ENCODE measurements around the gene SERINC3. TPM values are rescaled to one million over a fixed set of nuclear protein-coding genes. Genes with fewer than 3 reads are reported as not detected.

Gene SERINC3
- total RNA-seq, 2 experiments from 2014 or later = 39.5 to 40.2 TPM

DNA sequence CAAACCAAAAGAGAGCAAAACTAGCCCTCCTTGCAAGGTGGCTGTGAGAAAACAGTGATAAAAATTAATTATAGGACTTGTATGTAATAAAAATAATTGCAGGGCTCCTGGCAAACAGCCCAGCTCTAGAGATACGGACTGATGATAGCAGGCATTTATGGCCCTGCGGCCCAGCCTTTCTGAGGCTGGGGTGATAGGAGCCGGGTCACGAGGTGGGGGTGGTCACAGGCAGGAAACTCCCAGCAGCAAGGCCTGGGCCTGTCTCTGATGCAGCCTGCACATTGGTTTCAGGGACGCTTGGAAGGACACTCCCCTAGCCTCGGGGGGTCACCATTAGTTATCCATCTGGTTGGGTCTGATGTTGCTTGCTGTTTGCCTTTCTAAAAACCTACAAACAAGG is 64.9 kb downstream of the SERINC3 start:
- Histone ChIP-seq H3K27ac (ENCODE audit: low read depth in 1 of 2, low read length in 2 of 2) (no peak overlapping the region), H3K36me3 (ENCODE audit: insufficient read depth, low read length) (no peaks in the 10 kb centered on the region), H3K4me1 (ENCODE audit: insufficient read depth, low read length) (no peaks in the 10 kb centered on the region), H3K4me3 (ENCODE audit: low read length) (no peak overlapping the region), H3K9me3 (ENCODE audit: control insufficient read depth in 1 of 2, insufficient read depth in 1 of 2, low read length in 2 of 2) (no peaks in the 10 kb centered on the region), H3K27me3 (ENCODE audit: control insufficient read depth in 1 of 2, insufficient read depth in 2 of 2, low read length in 2 of 2) (no peaks in the 10 kb centered on the region)
- intact Hi-C loops (cut with DNase I, micrococcal nuclease) = no loop called here
- Mint-ChIP-seq H3K4me1 (ENCODE audit: low read depth) (no peaks in the 10 kb centered on the region), H3K27ac (no peak overlapping the region), H3K4me3 (no peak overlapping the region), H3K9me3 (no peaks in the 10 kb centered on the region), H3K27me3 (peaks cover under 1% of the 10 kb centered on the region), H3K36me3 (ENCODE audit: low read depth) (no peaks in the 10 kb centered on the region)
- ChIA-PET CTCF (no interaction called here), POLR2A (no interaction called here)
- ATAC-seq (ENCODE audit: poor library complexity) (no peak), DNase-seq (no peak)
- TF ChIP-seq CTCF (IDR thresholded peaks at IDR 0.05) = no peak

- intact Hi-C loops (cut with DNase I, micrococcal nuclease) = no loop called here
- H3K9me3 Mint-ChIP-seq = no peaks in the 10 kb centered on the region
- Histone ChIP-seq H3K4me1 (ENCODE audit: insufficient read depth, low read length) (no peaks in the 10 kb centered on the region), H3K36me3 (ENCODE audit: insufficient read depth, low read length) (no peaks in the 10 kb centered on the region), H3K27ac (ENCODE audit: low read depth in 1 of 2, low read length in 2 of 2) (no peak overlapping the region), H3K27me3 (ENCODE audit: control insufficient read depth in 1 of 2, insufficient read depth in 2 of 2, low read length in 2 of 2) (no peaks in the 10 kb centered on the region), H3K4me3 (ENCODE audit: low read length) (no peak overlapping the region), H3K9me3 (ENCODE audit: control insufficient read depth in 1 of 2, insufficient read depth in 1 of 2, low read length in 2 of 2) (no peaks in the 10 kb centered on the region)
- ChIA-PET POLR2A (no interaction called here), CTCF (no interaction called here)
- H3K4me1 Mint-ChIP-seq (ENCODE audit: low read depth) = no peaks in the 10 kb centered on the region
- H3K4me3 Mint-ChIP-seq = no peak overlapping the region
- peaks cover 4% of the 10 kb centered on the region for H3K27me3 Mint-ChIP-seq
- H3K27ac Mint-ChIP-seq = no peak overlapping the region
- ATAC-seq (ENCODE audit: poor library complexity) (no peak), DNase-seq (no peak)
- no peaks in the 10 kb centered on the region for H3K36me3 Mint-ChIP-seq (ENCODE audit: low read depth)
- no peak for TF ChIP-seq CTCF (IDR thresholded peaks at IDR 0.05)
Measured at GRCh38 chr20:44456611-44457010, 65.3 kb downstream of the SERINC3 start.

GRCh38 chr20:44455126-44455525 is 66.7 kb downstream of the SERINC3 start:
- Mint-ChIP-seq H3K27ac (no peak overlapping the region), H3K36me3 (ENCODE audit: low read depth) (no peaks in the 10 kb centered on the region), H3K4me3 (no peak overlapping the region), H3K9me3 (no peaks in the 10 kb centered on the region), H3K4me1 (ENCODE audit: low read depth) (no peaks in the 10 kb centered on the region), H3K27me3 (peaks cover 4% of the 10 kb centered on the region)
- no peak overlapping the region for H3K27ac ChIP-seq (ENCODE audit: low read depth in 1 of 2, low read length in 2 of 2)
- ChIA-PET POLR2A (no interaction called here), CTCF (no interaction called here)
- no peaks in the 10 kb centered on the region for H3K36me3 ChIP-seq (ENCODE audit: insufficient read depth, low read length)
- intact Hi-C loops (cut with DNase I, micrococcal nuclease) = no loop called here
- H3K27me3 ChIP-seq (ENCODE audit: control insufficient read depth in 1 of 2, insufficient read depth in 2 of 2, low read length in 2 of 2) = no peaks in the 10 kb centered on the region
- no peak overlapping the region for H3K4me3 ChIP-seq (ENCODE audit: low read length)
- H3K4me1 ChIP-seq (ENCODE audit: insufficient read depth, low read length) = no peaks in the 10 kb centered on the region
- DNase-seq = no peak
- no peak for TF ChIP-seq CTCF (IDR thresholded peaks at IDR 0.05)
- H3K9me3 ChIP-seq (ENCODE audit: control insufficient read depth in 1 of 2, insufficient read depth in 1 of 2, low read length in 2 of 2) = no peaks in the 10 kb centered on the region
- no peak for ATAC-seq (ENCODE audit: poor library complexity)
